Ascending aorta (tissue), 2 donors: ENCODE data around the gene ZDHHC21. TPM values are rescaled to one million over a fixed set of nuclear protein-coding genes. Genes with fewer than 3 reads are reported as not detected.
A peak's percentile ranks its signal among the peaks of the same experiment; 100 is the strongest.
"Not testable (repeated sequence)": the region's sequence is repeated elsewhere in the genome, so short reads cannot be mapped to it uniquely, and the experiment has no call there.

Experiments
- DNase-seq, 2 donors: peaks; one replicate each; pipeline ENCODE4 v3.0.0-alpha.2; 2019; ENCODE audit warnings: low spot score in 2 of 2
- H3K27ac ChIP-seq, 2 donors: fragments of 200-600 bp; sonication (generic); one replicate each; pipeline ENCODE4 v1.5.1; 2016 to 2017; ENCODE audit warnings: mild to moderate bottlenecking in 1 of 2
- H3K27me3 ChIP-seq: fragments of 200-600 bp; sonication (generic); one replicate; pipeline ENCODE4 v1.5.1; 2017
- H3K36me3 ChIP-seq, 2 donors: fragments of 200-600 bp; sonication (generic); one replicate each; pipeline ENCODE4 v1.5.1; 2016
- H3K4me1 ChIP-seq, 2 donors: fragments of 200-600 bp; sonication (generic); one replicate each; pipeline ENCODE4 v1.5.1; 2016 to 2017; ENCODE audit warnings: mild to moderate bottlenecking in 1 of 2
- H3K4me3 ChIP-seq, 2 donors: fragments of 200-600 bp; sonication (generic); one replicate each; pipeline ENCODE4 v1.5.1; 2016 to 2017; ENCODE audit warnings: mild to moderate bottlenecking in 1 of 2
- H3K9me3 ChIP-seq, 2 donors: fragments of 200-600 bp; sonication (generic); one replicate each; pipeline ENCODE4 v1.5.1; 2016
- intact Hi-C: fragments of 100-400 bp; cut with DNase I; formaldehyde crosslinking; loops from one replicate; pipeline ENCODE4 v1.15.1; 2023
- total RNA-seq: library from RNA; depleted of rRNA; stranded (reverse); fragments of >200 nt; gene quantifications from one replicate; pipeline ENCODE4 v1.1.0, GENCODE V29; 2016
- TF ChIP-seq, protein P1 (sequence below), 3 experiments: fragments of 200-600 bp in 2 of 3; fragments of 450-650 bp in 1 of 3; sonication (generic) in 2 of 3; IDR thresholded peaks; one replicate each; pipeline ENCODE4 v1.5.1; 2016 to 2019; ENCODE audit warnings: antibody characterized with exemption in 3 of 3, mild to moderate bottlenecking in 1 of 3, moderate library complexity in 1 of 3

ZDHHC21 gene
- total RNA-seq, 1 donor from 2014 or later: 2.3 TPM

DNA sequence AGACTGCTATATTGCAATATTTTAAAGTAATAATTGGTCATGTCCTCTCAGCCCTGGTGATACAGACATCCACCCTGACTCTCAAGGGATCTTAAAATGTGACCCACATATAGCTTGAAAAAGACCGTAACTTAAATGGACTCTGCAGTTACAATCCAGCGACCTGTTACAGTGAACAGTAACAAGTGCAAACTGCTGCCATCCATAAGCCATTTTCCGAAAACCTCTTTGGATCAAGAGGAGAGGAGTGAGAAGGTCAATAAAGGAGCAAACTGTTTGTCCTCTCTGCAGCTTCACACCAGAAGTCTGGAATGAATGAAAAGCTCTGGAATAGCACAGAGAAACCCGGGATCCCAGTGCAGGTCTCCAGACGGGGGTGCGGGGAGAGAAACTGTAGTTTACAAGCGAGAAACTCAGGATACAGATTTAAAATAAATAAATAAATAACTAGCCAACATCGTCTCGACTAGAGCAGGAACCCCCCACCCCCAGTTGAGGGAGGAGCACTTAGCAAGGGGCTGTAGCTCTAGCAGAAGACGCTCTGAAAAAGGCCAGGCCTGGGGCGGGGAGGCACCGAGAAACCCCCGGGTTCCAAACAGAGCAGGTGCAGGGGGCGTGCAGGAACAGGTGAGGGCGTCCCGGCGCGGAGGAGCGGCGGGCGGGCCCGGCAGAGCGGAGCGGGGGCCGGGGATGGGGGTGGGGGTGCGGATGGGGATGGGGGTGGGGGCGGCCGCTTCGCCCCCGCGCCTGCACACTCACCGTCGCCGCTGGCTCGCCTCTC, 572 bp downstream of the ZDHHC21 start:
- peak in 1 of 2 donors; percentile 66 for DNase-seq
- Histone ChIP-seq H3K36me3 (peaks cover 2 to 13% of the 10 kb centered on the region in 2 donors), H3K27ac (peak overlapping the region; percentile 31 to 35), H3K27me3 (no peaks in the 10 kb centered on the region), H3K4me1 (peaks cover 0 to 6% of the 10 kb centered on the region in 2 donors), H3K9me3 (no peaks in the 10 kb centered on the region), H3K4me3 (peak overlapping the region; percentile 90 to 95)
- TF ChIP-seq, protein P1, sequence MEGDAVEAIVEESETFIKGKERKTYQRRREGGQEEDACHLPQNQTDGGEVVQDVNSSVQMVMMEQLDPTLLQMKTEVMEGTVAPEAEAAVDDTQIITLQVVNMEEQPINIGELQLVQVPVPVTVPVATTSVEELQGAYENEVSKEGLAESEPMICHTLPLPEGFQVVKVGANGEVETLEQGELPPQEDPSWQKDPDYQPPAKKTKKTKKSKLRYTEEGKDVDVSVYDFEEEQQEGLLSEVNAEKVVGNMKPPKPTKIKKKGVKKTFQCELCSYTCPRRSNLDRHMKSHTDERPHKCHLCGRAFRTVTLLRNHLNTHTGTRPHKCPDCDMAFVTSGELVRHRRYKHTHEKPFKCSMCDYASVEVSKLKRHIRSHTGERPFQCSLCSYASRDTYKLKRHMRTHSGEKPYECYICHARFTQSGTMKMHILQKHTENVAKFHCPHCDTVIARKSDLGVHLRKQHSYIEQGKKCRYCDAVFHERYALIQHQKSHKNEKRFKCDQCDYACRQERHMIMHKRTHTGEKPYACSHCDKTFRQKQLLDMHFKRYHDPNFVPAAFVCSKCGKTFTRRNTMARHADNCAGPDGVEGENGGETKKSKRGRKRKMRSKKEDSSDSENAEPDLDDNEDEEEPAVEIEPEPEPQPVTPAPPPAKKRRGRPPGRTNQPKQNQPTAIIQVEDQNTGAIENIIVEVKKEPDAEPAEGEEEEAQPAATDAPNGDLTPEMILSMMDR (IDR thresholded peaks at IDR 0.05): no peak
- intact Hi-C loops: no loop called here

DNA sequence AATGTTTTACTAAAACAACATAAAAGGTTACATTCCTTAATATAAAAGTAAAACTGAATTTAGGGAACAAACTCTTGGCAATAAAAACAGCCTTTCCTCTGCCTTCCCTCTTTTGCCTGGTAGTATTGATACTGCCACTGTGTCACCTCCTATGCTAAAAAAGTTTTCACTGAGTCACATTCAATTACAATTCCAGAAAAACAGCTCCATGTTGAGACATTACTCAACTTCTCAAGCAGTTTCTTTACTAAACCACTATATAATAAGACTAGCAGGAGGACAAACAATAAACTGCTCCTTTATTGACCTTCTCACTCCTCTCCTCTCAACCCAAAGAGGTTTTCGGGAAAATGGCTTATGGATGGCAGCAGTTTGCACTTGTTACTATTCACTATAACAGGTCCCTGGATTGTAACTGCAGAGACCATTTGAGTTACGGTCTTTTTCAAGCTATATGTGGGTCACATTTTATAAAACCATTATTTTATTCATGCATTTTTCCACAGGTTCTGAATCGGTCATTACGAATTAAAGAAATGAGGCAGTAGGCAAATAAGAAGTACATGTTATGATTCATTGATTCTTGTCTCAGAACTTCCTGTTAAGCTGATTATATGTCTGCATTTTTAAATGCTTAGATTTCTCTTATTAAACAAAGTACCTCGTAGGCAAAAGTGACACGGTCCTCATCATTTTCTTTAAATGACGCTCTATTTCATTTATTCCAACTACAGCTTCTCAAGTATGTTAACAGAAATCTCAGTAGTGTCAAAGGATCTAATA, 2.1 kb downstream of the ZDHHC21 start:
- TF ChIP-seq, protein P1 (IDR thresholded peaks at IDR 0.05): no peak

DNA sequence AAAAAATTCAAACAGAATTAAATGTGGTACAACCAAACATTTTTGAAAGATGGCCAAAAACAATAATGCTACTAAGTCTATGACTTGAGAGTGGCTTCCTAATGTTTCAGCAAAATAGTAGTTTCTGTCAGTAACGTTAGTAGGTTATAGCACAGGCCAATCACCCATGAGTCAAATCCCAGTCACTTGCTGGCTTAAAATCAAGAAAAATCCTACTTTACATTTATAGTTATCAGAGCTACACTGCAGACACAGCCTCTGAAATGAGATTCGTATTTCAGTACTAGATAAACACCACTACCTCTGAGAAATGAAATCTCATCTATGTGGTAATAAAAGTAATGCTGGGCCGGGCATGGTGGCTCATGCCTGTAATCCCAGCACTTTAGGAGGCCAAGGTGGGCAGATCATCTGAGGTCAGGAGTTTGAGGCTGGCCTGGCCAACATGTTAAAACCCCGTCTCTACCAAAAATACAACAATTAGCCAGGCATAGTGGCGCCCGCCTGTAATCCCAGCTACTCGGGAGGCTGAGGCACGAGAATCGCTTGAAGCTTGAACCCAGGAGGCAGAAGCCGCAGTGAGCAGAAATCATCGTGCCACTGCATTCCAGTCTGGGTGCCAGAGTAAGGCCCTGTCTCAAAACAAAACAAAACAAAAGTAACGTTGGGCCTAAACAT, 6.1 kb downstream of the ZDHHC21 start:
- Histone ChIP-seq H3K4me1 (peaks cover 0 to 3% of the 10 kb centered on the region in 2 donors), H3K27ac (no peak overlapping the region), H3K27me3 (no peaks in the 10 kb centered on the region), H3K36me3 (peaks cover 8 to 20% of the 10 kb centered on the region in 2 donors), H3K4me3 (no peak overlapping the region), H3K9me3 (no peaks in the 10 kb centered on the region)
- DNase-seq: no peak
- TF ChIP-seq, protein P1 (IDR thresholded peaks at IDR 0.05): no peak
- intact Hi-C loops: no loop called here

More for the DNA sequence above, 2.1 kb downstream of the ZDHHC21 start:
- H3K27ac ChIP-seq: no peak overlapping the region
- H3K27me3 ChIP-seq: no peaks in the 10 kb centered on the region
- intact Hi-C loops: no loop called here
- H3K4me3 ChIP-seq: no peak overlapping the region
- H3K4me1 ChIP-seq: peaks cover 0 to 9% of the 10 kb centered on the region in 2 donors
- H3K9me3 ChIP-seq: no peaks in the 10 kb centered on the region
- no peak for DNase-seq
- H3K36me3 ChIP-seq: peaks cover 7 to 18% of the 10 kb centered on the region in 2 donors

DNA sequence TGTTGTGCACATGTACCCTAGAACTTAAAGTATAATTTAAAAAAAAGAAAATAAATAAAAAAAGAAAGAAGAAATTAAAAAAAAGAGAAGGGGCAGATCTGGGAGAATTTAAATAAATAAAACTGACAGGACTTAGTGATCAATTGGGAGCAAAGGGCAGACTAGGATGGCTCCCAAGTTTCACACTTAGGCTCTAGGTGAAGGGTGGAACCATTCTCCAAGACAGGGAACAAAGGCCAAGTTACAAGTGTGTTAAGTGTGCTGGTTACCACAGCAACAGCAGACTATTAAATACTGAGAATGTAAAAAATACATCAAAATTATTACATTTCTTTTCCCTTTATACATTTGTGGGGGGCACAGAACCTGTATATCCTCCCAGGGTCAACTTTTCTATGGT, 7.1 kb downstream of the ZDHHC21 start:
- no peak for DNase-seq
- no peak overlapping the region for H3K4me3 ChIP-seq
- peaks cover 10 to 20% of the 10 kb centered on the region in 2 donors for H3K36me3 ChIP-seq
- no peaks in the 10 kb centered on the region for H3K27me3 ChIP-seq
- peaks cover 0 to 3% of the 10 kb centered on the region in 2 donors for H3K4me1 ChIP-seq
- no peak overlapping the region for H3K27ac ChIP-seq
- TF ChIP-seq, protein P1 (IDR thresholded peaks at IDR 0.05): no peak
- H3K9me3 ChIP-seq: no peaks in the 10 kb centered on the region
- intact Hi-C loops: no loop called here

DNA sequence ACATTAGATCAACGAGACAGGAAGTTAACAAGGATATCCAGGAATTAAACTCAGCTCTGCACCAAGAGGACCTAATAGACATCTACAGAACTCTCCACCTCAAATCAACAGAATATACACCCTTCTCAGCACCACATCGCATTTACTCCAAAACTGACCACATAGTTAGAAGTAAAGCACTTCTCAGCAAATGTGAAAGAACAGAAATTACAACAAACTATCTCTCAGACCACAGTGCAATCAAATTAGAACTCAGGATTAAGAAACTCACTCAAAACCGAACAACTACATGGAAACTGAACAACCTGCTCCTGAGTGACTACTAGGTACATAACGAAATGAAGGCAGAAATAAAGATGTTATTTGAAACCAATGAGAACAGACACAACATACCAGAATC, 10.6 kb downstream of the ZDHHC21 start:
- intact Hi-C loops, H3K9me3 ChIP-seq, H3K27me3 ChIP-seq, H3K4me3 ChIP-seq, DNase-seq, H3K27ac ChIP-seq, H3K4me1 ChIP-seq: not testable (repeated sequence)
- H3K36me3 ChIP-seq: peaks cover 8 to 14% of the 10 kb centered on the region in 2 donors
